IMR-90 (cell line): ENCODE data around the gene SRD5A3.

ENCODE experiments used
- CTCF ChIP-seq: conservative IDR thresholded peaks from 2 replicates; pipeline ENCODE4 v1.5.1; 2012; ENCODE audit warnings: mild to moderate bottlenecking, low read depth, low read length, improper control_type of control experiment
- FOS ChIP-seq: fragments of 150-350 bp; IDR thresholded peaks from 2 replicates; pipeline ENCODE4 v1.6.1; 2016; ENCODE audit warnings: low read depth, low read length

GRCh38 chr4:55308071-55308470 is 38.0 kb upstream of the SRD5A3 start:
- TF ChIP-seq CTCF (no peak), FOS (no peak)
